ENCODE data around the gene ADORA2A.

Gene ADORA2A

GRCh38 chr22:24411256-24412004, 16.0 kb upstream of the ADORA2A start:
- no peak for DNase-seq (ENCODE audit: low spot score)
- in situ Hi-C loops (cut with MboI; ENCODE audit: low sequenced_read_pairs, unreplicated experiment), result no loop called here
- TF ChIP-seq CTCF (IDR thresholded peaks at IDR 0.05; ENCODE audit: borderline replicate concordance, control extremely low read depth, extremely low read depth, insufficient read depth, missing control alignments), result no peak

GRCh38 chr22:24412274-24412673, 15.1 kb upstream of the ADORA2A start:
- no peak for TF ChIP-seq CTCF (IDR thresholded peaks at IDR 0.05; ENCODE audit: borderline replicate concordance, control extremely low read depth, extremely low read depth, insufficient read depth, missing control alignments)
- no peak for DNase-seq (ENCODE audit: low spot score)
- in situ Hi-C loops (cut with MboI; ENCODE audit: low sequenced_read_pairs, unreplicated experiment), result no loop called here

- TF ChIP-seq CTCF (IDR thresholded peaks at IDR 0.05; ENCODE audit: borderline replicate concordance, control extremely low read depth, extremely low read depth, insufficient read depth, missing control alignments), result no peak
- no peak for DNase-seq (ENCODE audit: low spot score)
- in situ Hi-C loops (cut with MboI; ENCODE audit: low sequenced_read_pairs, unreplicated experiment), result no loop called here
Observed at GRCh38 chr22:24413271-24413670, 14.1 kb upstream of the ADORA2A start.

- in situ Hi-C loops (cut with MboI; ENCODE audit: low sequenced_read_pairs, unreplicated experiment), result no loop called here
- DNase-seq (ENCODE audit: low spot score), result no peak
- TF ChIP-seq CTCF (IDR thresholded peaks at IDR 0.05; ENCODE audit: borderline replicate concordance, control extremely low read depth, extremely low read depth, insufficient read depth, missing control alignments), result no peak
Observed at GRCh38 chr22:24413736-24414385, 13.5 kb upstream of the ADORA2A start.

GRCh38 chr22:24414523-24414922, 12.9 kb upstream of the ADORA2A start:
- no peak for DNase-seq (ENCODE audit: low spot score)
- in situ Hi-C loops (cut with MboI; ENCODE audit: low sequenced_read_pairs, unreplicated experiment), result no loop called here
- TF ChIP-seq CTCF (IDR thresholded peaks at IDR 0.05; ENCODE audit: borderline replicate concordance, control extremely low read depth, extremely low read depth, insufficient read depth, missing control alignments), result no peak

- in situ Hi-C loops (cut with MboI; ENCODE audit: low sequenced_read_pairs, unreplicated experiment), result no loop called here
- DNase-seq (ENCODE audit: low spot score), result no peak
- no peak for TF ChIP-seq CTCF (IDR thresholded peaks at IDR 0.05; ENCODE audit: borderline replicate concordance, control extremely low read depth, extremely low read depth, insufficient read depth, missing control alignments)
Observed at GRCh38 chr22:24414984-24415945, 12.1 kb upstream of the ADORA2A start.
